GM12874 (cell line): ENCODE results near the gene PPOX.

Experiments
- CTCF ChIP-seq: IDR thresholded peaks from 2 replicates; pipeline ENCODE4 v1.5.1; 2011; ENCODE audit warnings: low read depth, mild to moderate bottlenecking, control low read depth, low read length, moderate library complexity; ENCODE audit not compliant: insufficient read depth

PPOX gene

GRCh38 chr1:161157867-161158266, 8.4 kb upstream of the PPOX start:
- no peak for TF ChIP-seq CTCF

GRCh38 chr1:161158316-161159010, 7.8 kb upstream of the PPOX start:
- TF ChIP-seq CTCF: no peak

GRCh38 chr1:161159087-161159912, 6.9 kb upstream of the PPOX start, which contains the start of gene USP21:
Gene USP21 (plus strand): TSS chr1:161159500. CDS start chr1:161160641, 1,141 bp downstream.
- TF ChIP-seq CTCF: no peak

- no peak for TF ChIP-seq CTCF
Measured at GRCh38 chr1:161159913-161160243, 6.3 kb upstream of the PPOX start.

- no peak for TF ChIP-seq CTCF
Measured at GRCh38 chr1:161160671-161161145, 5.5 kb upstream of the PPOX start.

GRCh38 chr1:161161652-161162051, 4.6 kb upstream of the PPOX start:
- TF ChIP-seq CTCF: no peak

- TF ChIP-seq CTCF: no peak
Measured at GRCh38 chr1:161162052-161162451, 4.2 kb upstream of the PPOX start.
